ENCODE results near the gene KY. TPM values are rescaled to one million over a fixed set of nuclear protein-coding genes. Genes with fewer than 3 reads are reported as not detected.

KY gene
- total and polyA plus RNA-seq, 9 of the 15 experiments (the other 6 are each of a cell fraction or from before 2014, with no cell fraction given) = not detected

DNA sequence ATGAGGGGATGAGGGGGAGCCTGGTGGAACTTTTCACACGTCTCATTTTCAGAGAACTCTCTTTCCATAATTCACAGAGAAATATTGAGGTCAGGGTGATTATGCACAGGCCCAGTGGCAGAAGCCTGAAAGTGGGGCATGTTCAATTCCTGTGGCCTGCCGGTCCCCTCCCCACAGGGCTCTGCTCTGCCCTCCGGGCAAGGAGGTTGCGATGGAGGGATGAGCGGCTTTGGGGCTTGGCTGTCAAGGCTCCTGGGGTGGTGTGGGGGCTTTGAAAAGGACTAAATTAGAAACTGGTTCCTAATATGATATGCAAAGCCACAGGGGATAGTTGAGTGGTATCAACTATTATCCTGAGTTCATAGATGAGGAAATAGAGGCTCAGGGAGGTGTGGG lies 9.2 kb upstream of the KY start (continued):
- TF ChIP-seq, protein P1, sequence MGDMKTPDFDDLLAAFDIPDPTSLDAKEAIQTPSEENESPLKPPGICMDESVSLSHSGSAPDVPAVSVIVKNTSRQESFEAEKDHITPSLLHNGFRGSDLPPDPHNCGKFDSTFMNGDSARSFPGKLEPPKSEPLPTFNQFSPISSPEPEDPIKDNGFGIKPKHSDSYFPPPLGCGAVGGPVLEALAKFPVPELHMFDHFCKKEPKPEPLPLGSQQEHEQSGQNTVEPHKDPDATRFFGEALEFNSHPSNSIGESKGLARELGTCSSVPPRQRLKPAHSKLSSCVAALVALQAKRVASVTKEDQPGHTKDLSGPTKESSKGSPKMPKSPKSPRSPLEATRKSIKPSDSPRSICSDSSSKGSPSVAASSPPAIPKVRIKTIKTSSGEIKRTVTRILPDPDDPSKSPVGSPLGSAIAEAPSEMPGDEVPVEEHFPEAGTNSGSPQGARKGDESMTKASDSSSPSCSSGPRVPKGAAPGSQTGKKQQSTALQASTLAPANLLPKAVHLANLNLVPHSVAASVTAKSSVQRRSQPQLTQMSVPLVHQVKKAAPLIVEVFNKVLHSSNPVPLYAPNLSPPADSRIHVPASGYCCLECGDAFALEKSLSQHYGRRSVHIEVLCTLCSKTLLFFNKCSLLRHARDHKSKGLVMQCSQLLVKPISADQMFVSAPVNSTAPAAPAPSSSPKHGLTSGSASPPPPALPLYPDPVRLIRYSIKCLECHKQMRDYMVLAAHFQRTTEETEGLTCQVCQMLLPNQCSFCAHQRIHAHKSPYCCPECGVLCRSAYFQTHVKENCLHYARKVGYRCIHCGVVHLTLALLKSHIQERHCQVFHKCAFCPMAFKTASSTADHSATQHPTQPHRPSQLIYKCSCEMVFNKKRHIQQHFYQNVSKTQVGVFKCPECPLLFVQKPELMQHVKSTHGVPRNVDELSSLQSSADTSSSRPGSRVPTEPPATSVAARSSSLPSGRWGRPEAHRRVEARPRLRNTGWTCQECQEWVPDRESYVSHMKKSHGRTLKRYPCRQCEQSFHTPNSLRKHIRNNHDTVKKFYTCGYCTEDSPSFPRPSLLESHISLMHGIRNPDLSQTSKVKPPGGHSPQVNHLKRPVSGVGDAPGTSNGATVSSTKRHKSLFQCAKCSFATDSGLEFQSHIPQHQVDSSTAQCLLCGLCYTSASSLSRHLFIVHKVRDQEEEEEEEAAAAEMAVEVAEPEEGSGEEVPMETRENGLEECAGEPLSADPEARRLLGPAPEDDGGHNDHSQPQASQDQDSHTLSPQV (IDR thresholded peaks at IDR 0.05) = no peak
- no peak for TF ChIP-seq HOXB6 (CRISPR knock-in tag; IDR thresholded peaks at IDR 0.05; ENCODE audit: borderline replicate concordance)

DNA sequence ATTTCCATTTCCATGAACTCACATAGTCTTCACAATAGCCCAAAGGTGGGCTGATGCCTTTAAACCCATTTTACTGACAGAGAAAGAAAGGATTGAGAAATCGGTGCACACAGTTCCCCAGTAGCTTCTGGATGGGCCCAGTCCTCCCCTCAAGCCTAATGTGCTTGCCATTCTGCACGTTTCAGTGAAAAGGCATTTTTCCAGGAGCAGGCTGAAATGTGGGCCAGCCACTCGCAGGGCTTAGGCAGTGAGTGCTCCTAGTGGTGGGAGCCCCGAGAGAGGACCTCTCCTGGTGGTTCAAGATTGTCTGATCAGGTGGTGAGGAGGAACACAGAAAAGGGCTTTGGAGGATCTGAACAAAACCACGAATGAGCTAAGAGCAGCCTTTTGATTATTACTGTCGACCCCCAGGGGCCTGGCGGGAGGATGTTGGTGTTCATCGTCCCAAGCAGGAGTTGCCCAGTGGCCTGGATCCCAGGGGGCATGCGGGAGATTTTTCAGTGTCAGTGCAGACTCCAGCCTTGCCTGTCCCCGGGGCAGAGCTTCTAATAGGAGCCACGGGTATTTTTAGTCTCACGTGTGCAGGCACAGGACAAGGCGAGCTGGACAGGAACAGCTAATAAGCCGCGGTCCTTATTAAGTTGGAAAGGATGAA lies 8.7 kb upstream of the KY start:
- CTCF ChIA-PET (ENCODE audit: low intra/inter-chr PET ratio) = no interaction called here
- Histone ChIP-seq H3K4me3 (no peak overlapping the region), H3K36me3 (ENCODE audit: control insufficient read depth, insufficient read depth, low read length) (no peaks in the 10 kb centered on the region), H3K9me3 (replicated peaks; ENCODE audit: control insufficient read depth, insufficient read depth, low read depth, low read length) (no peaks in the 10 kb centered on the region), H4K20me1 (replicated peaks; ENCODE audit: control insufficient read depth, insufficient read depth, low read length) (no peaks in the 10 kb centered on the region), H3K27me3 (ENCODE audit: control insufficient read depth in 2 of 2, insufficient read depth in 2 of 2, low read length in 2 of 2) (peaks cover 0 to 12% of the 10 kb centered on the region in 2 experiments; a peak in 1 of 5 replicates), H3K79me2 (ENCODE audit: control insufficient read depth, insufficient read depth, low read length) (no peaks in the 10 kb centered on the region), H3K4me2 (ENCODE audit: insufficient read depth, low read length) (no peak overlapping the region), H2AFZ (ENCODE audit: low read depth, low read length) (no peak overlapping the region), H3K27ac (ENCODE audit: extremely low read depth, low read depth, low read length) (no peak overlapping the region), H3K9me1 (ENCODE audit: control insufficient read depth, insufficient read depth, low read length) (no peaks in the 10 kb centered on the region), H3K4me1 (replicated peaks in 1 of 2; ENCODE audit: control insufficient read depth in 2 of 2, insufficient read depth in 2 of 2, low read length in 2 of 2) (no peaks in the 10 kb centered on the region), H3K9ac (ENCODE audit: insufficient read depth in 1 of 2, low read depth in 2 of 2, low read length in 2 of 2) (no peak overlapping the region)
- ATAC-seq (no peak), FAIRE-seq (no peak), DNase-seq (ENCODE audit: extremely low read depth in 1 of 4, low spot score in 3 of 4) (no peak)
- under 1% methylated on average over 14 of the region's 15 CpGs for WGBS (ENCODE audit: insufficient coverage, low coverage, missing lambda C conversion rate)
- in situ Hi-C loops (cut with MboI) (no loop called here), intact Hi-C loops (cut with micrococcal nuclease) (no loop called here)
- POLR2A ChIA-PET = interaction anchor here (0.7 kb wide), 1 partner anchor 821 kb away, joined by 3 read pairs; no protein-coding TSS in a partner anchor
- BruUV-seq (replicated peaks) = no TSS peak
- TF ChIP-seq ZNF586 (CRISPR knock-in tag; conservative IDR thresholded peaks at IDR 0.05) (no peak), XRCC4 (IDR thresholded peaks at IDR 0.05; ENCODE audit: extremely low read depth, insufficient read depth, insufficient read length) (no peak), TSC22D4 (tag; IDR thresholded peaks at IDR 0.05) (no peak), HMG20A (CRISPR knock-in tag; conservative IDR thresholded peaks at IDR 0.05) (no peak), ETV5 (CRISPR knock-in tag; IDR thresholded peaks at IDR 0.05; ENCODE audit: low read depth) (no peak), CREM (IDR thresholded peaks at IDR 0.05; ENCODE audit: low read depth) (no peak), ADNP (tag; IDR thresholded peaks at IDR 0.05) (no peak), ZNF280B (CRISPR knock-in tag; IDR thresholded peaks at IDR 0.05) (no peak), BCOR (IDR thresholded peaks at IDR 0.05) (no peak), ZNF124 (CRISPR knock-in tag; IDR thresholded peaks at IDR 0.05) (no peak), RBM14 (IDR thresholded peaks at IDR 0.05; ENCODE audit: borderline replicate concordance, insufficient read depth, low read depth, low read length) (no peak), ZNF507 (tag; conservative IDR thresholded peaks at IDR 0.05) (no peak), GATAD2A (IDR thresholded peaks at IDR 0.05) (no peak), CBX1 (IDR thresholded peaks at IDR 0.05; ENCODE audit: low read depth) (no peak), PYGO2 (tag; IDR thresholded peaks at IDR 0.05) (no peak), L3MBTL2 (IDR thresholded peaks at IDR 0.05) (no peak)

Data from K562 (cell line).